Stomach (tissue), 9 donors: ENCODE data around the gene GAD1. TPM values are rescaled to one million over a fixed set of nuclear protein-coding genes. Genes with fewer than 3 reads are reported as not detected.

ENCODE experiments used
- DNase-seq, 2 donors: peaks; one replicate each; pipeline versions ENCODE4 v3.0.0 to v3.0.0-alpha.2; 2013 to 2019
- H3K27ac ChIP-seq, 5 donors: fragments of 200-600 bp in 4 of 5; sonication (generic) in 4 of 5; one replicate each; pipeline ENCODE4 v1.5.1; 2013 to 2019; ENCODE audit warnings: mild to moderate bottlenecking in 1 of 5, moderate library complexity in 1 of 5
- H3K27me3 ChIP-seq, 3 donors: fragments of 200-600 bp; sonication (generic); one replicate each; pipeline ENCODE4 v1.5.1; 2017 to 2019; ENCODE audit warnings: mixed run types in 1 of 3
- H3K36me3 ChIP-seq, 4 donors: fragments of 200-600 bp; sonication (generic); 1 replicate in 3 of 4; 2 replicates in 1 of 4; pipeline ENCODE4 v1.5.1; 2016 to 2019
- H3K4me1 ChIP-seq, 4 donors: fragments of 200-600 bp; sonication (generic); one replicate each; pipeline ENCODE4 v1.5.1; 2016 to 2019
- H3K4me3 ChIP-seq, 4 donors: fragments of 200-600 bp; sonication (generic) in 3 of 4; one replicate each; pipeline ENCODE4 v1.5.1; 2016 to 2019; ENCODE audit warnings: mild to moderate bottlenecking in 1 of 4
- H3K9me3 ChIP-seq, 4 donors: fragments of 200-600 bp; sonication (generic); one replicate each; pipeline ENCODE4 v1.5.1; 2016 to 2019
- CTCF ChIP-seq, 7 experiments: fragments of 450-650 bp in 4 of 7; fragments of 200-600 bp in 3 of 7; sonication (generic) in 3 of 7; IDR thresholded peaks; one replicate each; pipeline ENCODE4 v1.5.1; 2016 to 2019; ENCODE audit warnings: antibody characterized with exemption in 7 of 7, control low read depth in 2 of 7, mild to moderate bottlenecking in 1 of 7
- EP300 ChIP-seq: sonication (generic); formaldehyde crosslinking; IDR thresholded peaks from one replicate; pipeline ENCODE4 v1.6.1; 2017; ENCODE audit warnings: antibody characterized with exemption
- POLR2A ChIP-seq, 4 donors: fragments of 450-650 bp; IDR thresholded peaks; one replicate each; pipeline ENCODE4 v1.6.1; 2016; ENCODE audit warnings: antibody characterized with exemption in 4 of 4, control low read depth in 2 of 4, mild to moderate bottlenecking in 1 of 4, moderate library complexity in 1 of 4
- POLR2AphosphoS5 ChIP-seq, 3 donors: sonication (generic); formaldehyde crosslinking; IDR thresholded peaks; one replicate each; pipeline ENCODE4 v1.6.1; 2016; ENCODE audit warnings: antibody characterized with exemption in 3 of 3
- WGBS, 5 donors: extraction: QIAGEN DNeasy Blood & Tissue Kit in 3 of 5; methylation state at CpG; one replicate each; pipeline versions ENCODE4 v1.1.5 to v1.1.7; 2013 to 2018; 5-methylcytosine and 5-hydroxymethylcytosine counted together
- intact Hi-C: fragments of 100-400 bp; cut with DNase I; formaldehyde crosslinking; loops from one replicate; pipeline ENCODE4 v1.15.1; 2023; ENCODE audit warnings: low total_unique reads
- polyA plus RNA-seq, 3 donors: library from polyadenylated mRNA; stranded (reverse); fragments of 200-250 nt; gene quantifications; one replicate each; pipeline ENCODE4 v1.2.3, GENCODE V29; 2013
- total RNA-seq, 5 donors: library from RNA; depleted of rRNA; stranded (reverse); fragments of >200 nt; gene quantifications; one replicate each; pipeline versions ENCODE4 v1.1.0 to v1.2.3, GENCODE V29; 2014 to 2016
- donor health status: healthy with polysubstance abuse.
- donor health status: Bipolar disorder and iron deficiency.
- donor health status: healthy.

GAD1 gene
- total and polyA plus RNA-seq, 8 donors = 0.38 to 2.4 (median 0.81) TPM; not detected in 5

DNA sequence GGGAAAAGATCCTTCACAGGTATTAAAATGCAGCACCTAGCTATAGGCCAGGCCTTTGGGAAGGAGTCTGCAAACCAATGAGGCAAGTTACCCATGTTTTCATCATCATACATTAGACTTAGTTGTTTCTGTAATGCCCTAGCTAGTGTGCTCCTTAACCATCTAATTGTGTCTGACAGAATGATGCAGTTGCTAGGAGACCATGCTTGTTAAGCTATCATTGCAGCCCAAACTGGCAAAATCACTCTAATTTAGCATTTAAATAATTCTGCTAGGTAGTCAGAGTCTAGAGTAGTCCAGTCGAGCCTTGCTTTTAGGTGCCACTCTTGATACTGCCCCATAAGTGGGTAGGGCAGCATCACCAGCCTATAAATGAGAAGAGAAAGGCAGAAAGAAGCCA lies 34.9 kb downstream of the GAD1 start:
- Histone ChIP-seq H3K27me3 (no peaks in the 10 kb centered on the region), H3K9me3 (no peaks in the 10 kb centered on the region), H3K4me3 (no peak overlapping the region), H3K36me3 (no peaks in the 10 kb centered on the region), H3K4me1 (no peaks in the 10 kb centered on the region), H3K27ac (no peak overlapping the region)
- DNase-seq = no peak
- TF ChIP-seq POLR2AphosphoS5 (IDR thresholded peaks at IDR 0.05) = no peak
- TF ChIP-seq POLR2A (IDR thresholded peaks at IDR 0.05) = no peak
- TF ChIP-seq CTCF (IDR thresholded peaks at IDR 0.05) = no peak
- no peak for TF ChIP-seq EP300
- WGBS, 5 donors = 82 to 100% (median 92%) methylated on average over 1 of the region's 1 CpG
- intact Hi-C loops = no loop called here

GRCh38 chr2:170856066-170856465 lies 39.4 kb downstream of the GAD1 start:
- no peak overlapping the region for H3K27ac ChIP-seq
- intact Hi-C loops = no loop called here
- H3K27me3 ChIP-seq = no peaks in the 10 kb centered on the region
- DNase-seq = no peak
- H3K9me3 ChIP-seq = no peaks in the 10 kb centered on the region
- TF ChIP-seq CTCF (IDR thresholded peaks at IDR 0.05) (no peak), EP300 (no peak), POLR2AphosphoS5 (IDR thresholded peaks at IDR 0.05) (no peak), POLR2A (IDR thresholded peaks at IDR 0.05) (no peak)
- H3K4me1 ChIP-seq = no peaks in the 10 kb centered on the region
- no peak overlapping the region for H3K4me3 ChIP-seq
- no peaks in the 10 kb centered on the region for H3K36me3 ChIP-seq
- WGBS, 5 donors = 75 to 96% (median 90%) methylated on average over 1 of the region's 1 CpG

GRCh38 chr2:170862286-170862902 lies 45.7 kb downstream of the GAD1 start:
- no peak for DNase-seq
- no peaks in the 10 kb centered on the region for H3K9me3 ChIP-seq
- no peak overlapping the region for H3K27ac ChIP-seq
- no peaks in the 10 kb centered on the region for H3K36me3 ChIP-seq
- no peaks in the 10 kb centered on the region for H3K4me1 ChIP-seq
- H3K27me3 ChIP-seq = no peaks in the 10 kb centered on the region
- intact Hi-C loops = no loop called here
- TF ChIP-seq EP300 = no peak
- TF ChIP-seq CTCF (IDR thresholded peaks at IDR 0.05) = no peak
- no peak for TF ChIP-seq POLR2A (IDR thresholded peaks at IDR 0.05)
- no peak for TF ChIP-seq POLR2AphosphoS5 (IDR thresholded peaks at IDR 0.05)
- WGBS, 5 donors = 69 to 85% (median 75%) methylated on average over 7 of the region's 7 CpGs
- no peak overlapping the region for H3K4me3 ChIP-seq

GRCh38 chr2:170863087-170863486 lies 46.4 kb downstream of the GAD1 start:
- no peak for DNase-seq
- Histone ChIP-seq H3K36me3 (no peaks in the 10 kb centered on the region), H3K27ac (no peak overlapping the region), H3K9me3 (no peaks in the 10 kb centered on the region), H3K27me3 (no peaks in the 10 kb centered on the region), H3K4me1 (no peaks in the 10 kb centered on the region), H3K4me3 (no peak overlapping the region)
- no peak for TF ChIP-seq POLR2A (IDR thresholded peaks at IDR 0.05)
- TF ChIP-seq CTCF (IDR thresholded peaks at IDR 0.05) = no peak
- TF ChIP-seq POLR2AphosphoS5 (IDR thresholded peaks at IDR 0.05) = no peak
- no peak for TF ChIP-seq EP300
- intact Hi-C loops = no loop called here
- 74 to 87% (median 79%) methylated on average over 4 of the region's 4 CpGs for WGBS, 5 donors
